Heart left ventricle (tissue), 13 donors: Measurements from ENCODE around the gene IL2RA.
"Not testable (repeated sequence)": the region's sequence is repeated elsewhere in the genome, so short reads cannot be mapped to it uniquely, and the experiment has no call there.

ENCODE experiments used
- CTCF ChIP-seq, 12 donors: fragments of 200-600 bp; sonication (generic) in 4 of 12; IDR thresholded peaks; one replicate each; pipeline versions ENCODE4 v1.5.0 to v1.8.0; 2018 to 2022; ENCODE audit warnings: antibody characterized with exemption in 12 of 12, mild to moderate bottlenecking in 5 of 12
- POLR2A ChIP-seq, 2 donors: fragments of 450-650 bp; IDR thresholded peaks; one replicate each; pipeline ENCODE4 v1.6.1; 2017; ENCODE audit warnings: antibody characterized with exemption in 2 of 2, mild to moderate bottlenecking in 2 of 2, moderate library complexity in 2 of 2
- donor health status: ischemic (EF 13 %, LVEDD 7.1; RV severe dilation, severe dysfunction).
- donor health status: DM: no; HTN: yes; CAD: no.
- donor health status: DM: no; HTN: no; CAD: no.
- donor health status: ischemic (EF 25% LVEDD 6.9; RV normal size, moderate dysfunction).
- donor health status: ischemic (EF 25% LVEDD 5.7; RV mildly dilated, moderate dysfunction).
- donor health status: ischemic (EF 35%, LVEDD 5.7; RV mildly dilated, moderate dysfunction).
- donor health status: nonischemic (EF 11% LVEDD 7.7; RV severe dilation, severe dysfunction).
- donor health status: DM: yes; HTN: yes; CAD: no.
- donor health status: PGD.
- donor health status: ischemic (EF 29% LVEDD 5.4; RV normal size, mild dysfunction).
- donor health status: nonischemic (EF 23%, LVEDD 6.1; RV moderate dilation, normal function).

GRCh38 chr10:6005161-6005804, 56.9 kb downstream of the IL2RA start:
- TF ChIP-seq CTCF, POLR2A (IDR thresholded peaks at IDR 0.05): not testable (repeated sequence)
